GM21723 (cell line): ENCODE data around the gene TAF4.
"Not testable (repeated sequence)": the region's sequence is repeated elsewhere in the genome, so short reads cannot be mapped to it uniquely, and the experiment has no call there.

Experiments used
- ATAC-seq: cut with Tn5 transposase; IDR thresholded peaks from one replicate; pipeline ENCODE4 v1.9.1; 2021; ENCODE audit warnings: mild to moderate bottlenecking, moderate library complexity; ENCODE audit not compliant: unreplicated experiment

The TAF4 gene, protein sequence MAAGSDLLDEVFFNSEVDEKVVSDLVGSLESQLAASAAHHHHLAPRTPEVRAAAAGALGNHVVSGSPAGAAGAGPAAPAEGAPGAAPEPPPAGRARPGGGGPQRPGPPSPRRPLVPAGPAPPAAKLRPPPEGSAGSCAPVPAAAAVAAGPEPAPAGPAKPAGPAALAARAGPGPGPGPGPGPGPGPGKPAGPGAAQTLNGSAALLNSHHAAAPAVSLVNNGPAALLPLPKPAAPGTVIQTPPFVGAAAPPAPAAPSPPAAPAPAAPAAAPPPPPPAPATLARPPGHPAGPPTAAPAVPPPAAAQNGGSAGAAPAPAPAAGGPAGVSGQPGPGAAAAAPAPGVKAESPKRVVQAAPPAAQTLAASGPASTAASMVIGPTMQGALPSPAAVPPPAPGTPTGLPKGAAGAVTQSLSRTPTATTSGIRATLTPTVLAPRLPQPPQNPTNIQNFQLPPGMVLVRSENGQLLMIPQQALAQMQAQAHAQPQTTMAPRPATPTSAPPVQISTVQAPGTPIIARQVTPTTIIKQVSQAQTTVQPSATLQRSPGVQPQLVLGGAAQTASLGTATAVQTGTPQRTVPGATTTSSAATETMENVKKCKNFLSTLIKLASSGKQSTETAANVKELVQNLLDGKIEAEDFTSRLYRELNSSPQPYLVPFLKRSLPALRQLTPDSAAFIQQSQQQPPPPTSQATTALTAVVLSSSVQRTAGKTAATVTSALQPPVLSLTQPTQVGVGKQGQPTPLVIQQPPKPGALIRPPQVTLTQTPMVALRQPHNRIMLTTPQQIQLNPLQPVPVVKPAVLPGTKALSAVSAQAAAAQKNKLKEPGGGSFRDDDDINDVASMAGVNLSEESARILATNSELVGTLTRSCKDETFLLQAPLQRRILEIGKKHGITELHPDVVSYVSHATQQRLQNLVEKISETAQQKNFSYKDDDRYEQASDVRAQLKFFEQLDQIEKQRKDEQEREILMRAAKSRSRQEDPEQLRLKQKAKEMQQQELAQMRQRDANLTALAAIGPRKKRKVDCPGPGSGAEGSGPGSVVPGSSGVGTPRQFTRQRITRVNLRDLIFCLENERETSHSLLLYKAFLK

GRCh38 chr20:62065674-62066338 lies at the start of gene TAF4:
TSS of gene TAF4 (minus strand) at chr20:62065881. CDS start at chr20:62065810, 71 bp downstream.
- ATAC-seq: peak; percentile 61

DNA sequence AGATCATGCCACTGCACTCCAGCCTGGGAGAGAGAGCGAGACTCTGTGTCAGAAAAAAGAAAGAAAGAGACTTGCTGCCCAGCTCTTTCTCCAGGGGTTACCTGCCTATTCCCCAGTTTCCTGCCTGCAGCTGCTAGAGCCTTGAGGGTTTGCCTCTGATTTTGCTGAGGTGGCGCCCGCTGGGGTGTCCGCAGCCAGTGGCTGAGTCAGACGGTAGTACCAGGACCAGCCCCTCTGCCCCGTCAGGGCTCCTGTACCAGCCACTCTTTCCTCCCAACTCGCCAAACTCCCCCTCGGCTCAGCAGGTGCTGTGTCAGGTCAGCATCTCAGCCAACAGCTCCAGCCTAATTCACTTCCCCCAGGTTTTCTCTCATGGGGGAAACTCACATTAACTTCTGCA lies 49.2 kb upstream of the TAF4 start:
- no peak for ATAC-seq

- ATAC-seq: no peak
Observed at GRCh38 chr20:62112368-62112767, 46.7 kb upstream of the TAF4 start.

- no peak for ATAC-seq
Observed at GRCh38 chr20:62111148-62111547, 45.5 kb upstream of the TAF4 start.

DNA sequence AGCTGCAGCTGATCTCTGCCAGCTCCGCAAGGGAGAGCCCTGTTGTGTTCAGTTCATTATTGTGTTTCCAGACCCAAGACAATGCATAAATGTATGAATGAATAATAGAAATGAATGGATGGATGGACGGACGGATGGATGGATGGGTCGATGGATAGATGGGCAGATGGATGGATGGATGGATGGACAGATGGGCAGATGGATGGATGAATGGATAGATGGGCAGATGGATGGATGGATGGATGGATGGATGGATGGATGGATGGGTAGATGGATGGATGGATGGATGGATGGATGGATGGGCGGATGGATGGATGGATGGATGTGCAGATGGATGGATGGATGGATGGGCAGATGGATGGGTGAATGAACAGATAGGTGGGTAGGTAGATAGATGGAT lies 39.9 kb upstream of the TAF4 start:
- ATAC-seq: no peak

- no peak for ATAC-seq
Observed at GRCh38 chr20:62104791-62105345, 39.2 kb upstream of the TAF4 start.

- no peak for ATAC-seq
Observed at GRCh38 chr20:62104234-62104789, 38.6 kb upstream of the TAF4 start.

DNA sequence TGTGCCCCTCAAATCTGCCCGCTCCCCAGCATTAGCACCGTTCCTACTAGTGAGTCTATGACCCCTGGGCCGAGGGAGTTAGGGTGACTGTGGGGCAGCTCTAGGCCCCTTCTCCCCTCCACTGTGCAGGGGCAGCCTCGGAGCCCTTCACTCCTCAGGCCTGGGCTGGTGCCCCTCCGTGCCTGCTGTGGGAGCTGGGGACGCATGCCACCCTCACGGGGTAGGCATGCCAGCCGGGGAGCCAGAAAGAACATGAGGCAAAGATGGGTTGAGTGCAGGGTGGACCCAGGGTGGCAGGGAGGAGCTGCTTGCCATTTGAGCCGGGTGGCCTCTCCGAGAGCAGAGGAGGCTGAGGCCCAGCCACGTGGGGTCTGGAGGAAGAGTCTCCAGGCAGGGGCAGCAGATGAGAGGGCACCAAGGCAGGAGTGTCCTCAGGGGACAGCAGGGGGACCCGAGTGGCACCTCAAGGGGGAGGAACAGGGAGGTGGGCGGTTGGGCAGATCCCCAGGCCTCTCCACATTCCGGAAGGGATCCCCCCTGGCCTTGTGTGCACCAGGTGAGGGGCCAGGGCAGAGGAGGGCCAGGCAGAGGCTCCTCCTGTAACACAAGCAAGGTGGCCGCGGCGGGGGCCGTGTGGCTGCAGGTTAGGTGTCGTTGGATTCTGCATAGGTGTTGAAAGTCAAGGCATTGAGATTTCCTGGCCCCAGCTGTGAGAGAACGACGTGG lies 38.0 kb upstream of the TAF4 start:
- no peak for ATAC-seq

DNA sequence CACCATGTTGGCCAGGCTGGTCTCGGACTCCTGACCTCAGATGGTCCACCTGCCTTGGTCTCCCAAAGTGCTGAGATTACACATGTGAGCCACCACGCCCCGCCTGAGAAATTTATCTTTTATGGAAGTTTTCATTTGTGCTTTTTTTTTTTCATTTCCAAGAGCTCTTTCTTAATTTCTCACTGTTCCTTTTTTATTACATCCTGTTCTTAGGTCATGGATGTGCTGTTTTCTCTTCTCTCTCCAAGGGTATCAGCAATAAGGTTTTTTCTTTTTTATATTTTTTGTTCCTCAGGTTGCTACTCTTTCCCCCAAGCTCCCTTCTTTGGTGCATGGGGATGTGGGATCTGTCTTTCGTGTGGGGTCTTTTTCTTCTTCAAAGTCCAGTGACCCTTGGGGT lies 35.4 kb upstream of the TAF4 start:
- no peak for ATAC-seq

DNA sequence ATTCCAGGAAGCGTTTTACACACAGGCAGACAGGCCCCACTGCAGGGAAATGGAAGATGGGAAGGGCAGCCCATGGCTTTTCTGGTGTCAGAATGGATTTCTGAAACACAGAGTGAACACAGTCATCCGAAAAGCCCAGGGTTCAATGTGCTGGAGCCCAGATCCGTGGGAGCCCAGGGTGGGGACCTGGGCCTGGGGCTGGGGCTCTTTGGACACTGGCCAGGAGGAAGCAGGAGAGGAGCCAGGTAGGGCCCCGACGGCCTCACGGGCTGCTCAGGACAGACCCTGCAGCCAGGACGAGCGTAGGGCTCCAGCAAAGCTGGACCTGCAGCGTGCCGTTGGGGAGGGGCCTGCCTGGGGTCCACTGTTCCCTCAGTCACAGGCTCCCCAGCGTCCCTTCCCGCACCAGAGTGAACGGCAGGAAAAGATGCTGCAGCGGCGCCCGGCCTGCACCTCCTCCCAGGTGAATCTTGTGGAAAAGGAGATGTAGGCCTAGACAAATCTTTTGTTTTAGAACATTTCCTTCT lies 32.3 kb upstream of the TAF4 start:
- ATAC-seq: no peak

DNA sequence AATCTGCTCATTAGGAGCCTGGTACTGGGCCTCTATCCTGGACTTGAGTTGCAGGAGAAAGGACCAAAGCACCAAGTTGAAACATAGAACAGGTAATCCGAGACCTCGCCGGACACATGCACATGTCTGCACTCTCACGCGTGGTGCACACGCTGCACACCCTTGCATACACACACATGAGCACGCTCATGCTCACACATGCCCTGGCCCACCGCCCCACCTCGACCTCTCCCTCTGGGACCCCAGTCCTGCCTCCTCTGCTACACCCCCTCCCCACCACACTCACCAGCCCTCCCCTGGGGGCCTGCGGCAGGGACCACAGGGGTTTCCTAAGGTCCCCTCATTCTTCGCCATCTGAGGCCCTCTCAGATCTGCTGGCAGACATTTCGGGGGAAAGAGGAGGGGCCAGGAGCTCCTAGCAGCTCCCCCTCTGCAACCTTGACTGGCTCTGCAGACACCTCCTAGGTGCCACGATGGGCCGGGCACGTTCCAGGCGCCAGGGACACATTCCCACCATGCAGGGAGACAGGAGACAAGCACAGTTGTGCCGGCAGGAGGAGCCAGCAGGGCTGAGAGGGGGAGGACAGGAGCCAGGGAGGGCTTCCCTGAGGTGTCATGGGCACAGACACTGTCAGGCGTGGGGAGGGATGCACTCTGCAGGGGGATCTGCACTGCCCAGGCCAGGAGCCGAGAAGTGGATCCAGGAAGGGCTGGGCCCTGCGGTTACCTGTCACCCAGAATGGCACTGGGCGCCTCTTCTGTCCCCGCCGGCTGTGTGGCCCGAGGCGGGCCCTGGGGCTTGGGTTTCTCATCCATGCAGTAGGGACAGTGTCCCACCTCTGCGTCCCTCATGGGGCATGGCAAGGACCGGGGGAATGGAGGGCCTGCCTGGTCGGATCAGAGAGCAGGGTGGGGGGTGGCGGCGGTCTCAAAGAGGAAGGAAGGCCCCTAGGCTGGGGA lies 31.0 kb upstream of the TAF4 start:
- no peak for ATAC-seq

- no peak for ATAC-seq
Observed at GRCh38 chr20:62089393-62089792, 23.7 kb upstream of the TAF4 start.

DNA sequence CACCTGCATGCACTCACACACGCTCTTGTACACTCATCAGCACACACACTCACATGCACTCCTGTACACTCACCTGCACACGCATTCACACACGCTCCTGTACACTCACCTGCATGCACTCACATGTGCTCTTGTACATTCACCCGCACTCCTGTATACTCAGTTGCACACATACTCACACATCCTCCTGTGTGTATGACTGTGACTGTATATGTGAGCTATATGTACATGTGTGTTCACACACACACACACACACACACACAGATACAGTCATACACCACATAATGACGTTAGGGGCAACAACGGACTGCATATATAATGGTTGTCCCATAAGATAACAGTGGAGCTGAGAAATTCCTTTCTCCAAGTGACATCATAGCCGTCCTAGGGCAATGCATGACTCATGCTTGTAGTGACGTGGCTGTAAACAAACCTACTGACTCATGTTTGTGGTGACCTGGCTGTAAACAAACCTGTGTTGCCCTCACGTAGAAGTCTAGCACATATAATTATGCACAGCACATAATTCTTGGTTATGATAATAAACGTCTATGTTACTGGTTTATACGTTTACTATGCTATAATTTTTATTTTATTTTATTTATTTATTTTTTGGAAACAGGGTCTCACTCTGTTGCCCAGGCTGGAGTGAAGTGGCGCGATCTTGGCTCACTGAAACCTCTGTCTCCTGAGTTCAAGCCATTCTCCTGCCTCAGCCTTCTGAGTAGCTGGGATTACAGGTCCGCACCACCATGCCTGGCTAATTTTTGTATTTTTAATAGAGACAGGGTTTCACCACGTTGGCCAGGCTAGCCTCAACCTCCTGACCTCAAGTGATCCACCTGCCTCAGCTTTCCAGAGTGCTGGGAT lies 22.8 kb upstream of the TAF4 start:
- ATAC-seq: no peak

DNA sequence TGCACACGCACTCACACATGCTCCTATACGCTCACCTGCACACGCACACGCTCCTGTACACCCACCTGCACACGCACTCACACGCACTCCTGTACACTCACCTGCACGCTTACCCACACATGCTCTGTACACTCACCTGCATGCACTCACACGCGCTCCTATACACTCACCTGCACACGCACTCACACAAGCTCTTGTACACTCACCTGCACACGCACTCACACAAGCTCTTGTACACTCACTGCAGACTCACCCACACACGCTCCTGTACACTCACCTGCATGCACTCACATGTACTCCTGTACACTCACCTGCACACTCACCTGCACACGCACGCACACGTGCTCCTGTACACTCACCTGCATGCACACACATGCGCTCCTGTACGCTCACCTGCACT lies 22.0 kb upstream of the TAF4 start:
- no peak for ATAC-seq

GRCh38 chr20:62087227-62087626 lies 21.5 kb upstream of the TAF4 start:
- ATAC-seq: no peak

DNA sequence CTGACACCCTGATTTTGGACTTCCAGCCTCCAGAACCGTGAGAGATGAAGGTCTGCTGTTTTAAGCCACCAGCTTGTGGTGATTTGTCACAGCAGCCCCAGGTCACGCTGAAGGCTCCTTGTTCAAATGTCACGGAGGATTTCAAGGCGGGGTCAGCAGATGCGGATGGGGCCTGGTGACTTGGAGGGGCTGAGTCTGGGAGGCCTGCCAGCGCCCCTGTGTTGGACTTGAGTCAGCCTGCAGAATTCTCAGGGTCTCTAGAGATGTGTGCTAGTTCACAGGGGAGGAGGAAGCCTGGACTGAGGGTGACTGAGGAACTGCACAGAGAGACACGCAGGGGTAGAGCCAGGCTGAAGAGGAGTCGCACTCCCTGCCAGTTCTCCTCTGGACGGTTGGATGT lies 19.5 kb upstream of the TAF4 start:
- no peak for ATAC-seq

DNA sequence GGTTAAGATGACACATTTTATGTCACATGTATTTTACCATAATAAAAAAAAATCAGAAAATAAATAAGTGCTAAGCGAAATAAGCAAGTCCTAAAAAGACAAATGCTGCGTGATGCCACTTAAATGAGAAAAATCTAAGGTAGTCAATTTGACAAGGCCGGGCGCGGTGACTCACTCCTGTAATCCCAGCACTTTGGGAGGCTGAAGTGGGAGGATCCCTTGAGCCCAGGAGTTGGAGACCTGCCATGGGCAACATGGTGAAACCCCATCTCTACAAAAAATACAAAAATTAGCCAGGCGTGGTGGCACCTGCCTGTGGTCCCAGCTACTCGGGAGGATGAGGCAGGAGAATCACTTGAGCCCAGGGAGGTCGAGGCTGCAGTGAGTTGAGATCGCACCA lies 18.5 kb upstream of the TAF4 start:
- ATAC-seq: not testable (repeated sequence)
